ENCODE results near the gene PRAMEF11. TPM values are rescaled to one million over a fixed set of nuclear protein-coding genes. Genes with fewer than 3 reads are reported as not detected.

The PRAMEF11 gene
- total RNA-seq, 1 donor: not detected

GRCh38 chr1:12811409-12811784 is 19.8 kb downstream of the PRAMEF11 start:
- Histone ChIP-seq H2AFZ (ENCODE audit: low read length) (no peak overlapping the region), H3K4me3 (ENCODE audit: insufficient read depth, low read length) (no peak overlapping the region), H4K20me1 (ENCODE audit: insufficient read depth, low read length) (no peaks in the 10 kb centered on the region), H3K36me3 (ENCODE audit: insufficient read depth, low read length) (no peaks in the 10 kb centered on the region), H3K27me3 (ENCODE audit: insufficient read depth, low read length) (no peaks in the 10 kb centered on the region), H3K79me2 (ENCODE audit: insufficient read depth, low read length) (no peaks in the 10 kb centered on the region), H3K4me1 (ENCODE audit: insufficient read depth, low read length) (no peaks in the 10 kb centered on the region), H3K27ac (ENCODE audit: low read depth, low read length) (no peak overlapping the region), H3K9me3 (ENCODE audit: low read depth, low read length) (no peaks in the 10 kb centered on the region), H3K4me2 (ENCODE audit: insufficient read depth, low read length) (no peak overlapping the region)
- DNase-seq (ENCODE audit: insufficient read length, low spot score, missing footprints): no peak
- TF ChIP-seq CTCF (IDR thresholded peaks at IDR 0.05; ENCODE audit: extremely low read depth, low read depth, low read length): no peak

- Histone ChIP-seq H3K9me3 (ENCODE audit: low read depth, low read length) (no peaks in the 10 kb centered on the region), H3K27ac (ENCODE audit: low read depth, low read length) (no peak overlapping the region), H3K4me2 (ENCODE audit: insufficient read depth, low read length) (no peak overlapping the region), H3K79me2 (ENCODE audit: insufficient read depth, low read length) (no peaks in the 10 kb centered on the region), H2AFZ (ENCODE audit: low read length) (no peak overlapping the region), H3K27me3 (ENCODE audit: insufficient read depth, low read length) (no peaks in the 10 kb centered on the region), H3K4me1 (ENCODE audit: insufficient read depth, low read length) (no peaks in the 10 kb centered on the region), H4K20me1 (ENCODE audit: insufficient read depth, low read length) (no peaks in the 10 kb centered on the region), H3K36me3 (ENCODE audit: insufficient read depth, low read length) (no peaks in the 10 kb centered on the region), H3K4me3 (ENCODE audit: insufficient read depth, low read length) (no peak overlapping the region)
- no peak for TF ChIP-seq CTCF (IDR thresholded peaks at IDR 0.05; ENCODE audit: extremely low read depth, low read depth, low read length)
- DNase-seq (ENCODE audit: insufficient read length, low spot score, missing footprints): no peak
Observed at GRCh38 chr1:12810691-12811408, 20.4 kb downstream of the PRAMEF11 start.

DNA sequence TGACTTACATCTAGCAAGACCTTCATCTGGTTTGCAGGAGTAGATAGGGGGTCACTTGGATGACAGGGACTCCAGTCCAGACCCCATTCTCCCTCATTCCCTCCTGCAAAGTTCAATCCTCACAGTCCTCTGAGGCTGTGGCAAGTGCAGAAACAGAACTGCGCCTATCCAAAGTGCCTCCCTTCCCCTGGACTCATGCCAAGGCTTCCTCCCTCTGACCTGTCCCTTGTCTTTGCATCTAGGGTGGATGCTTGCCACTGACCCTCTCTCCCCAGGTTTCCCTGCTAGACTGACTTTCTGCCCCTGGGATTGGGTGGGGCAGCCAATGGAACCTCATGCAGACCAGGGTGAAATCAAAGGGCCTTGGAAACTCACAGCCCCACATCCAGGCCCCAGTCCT is 21.3 kb downstream of the PRAMEF11 start:
- Histone ChIP-seq H4K20me1 (ENCODE audit: insufficient read depth, low read length) (no peaks in the 10 kb centered on the region), H3K27me3 (ENCODE audit: insufficient read depth, low read length) (no peaks in the 10 kb centered on the region), H3K79me2 (ENCODE audit: insufficient read depth, low read length) (no peaks in the 10 kb centered on the region), H3K9me3 (ENCODE audit: low read depth, low read length) (no peaks in the 10 kb centered on the region), H3K27ac (ENCODE audit: low read depth, low read length) (no peak overlapping the region), H3K36me3 (ENCODE audit: insufficient read depth, low read length) (no peaks in the 10 kb centered on the region), H3K4me1 (ENCODE audit: insufficient read depth, low read length) (no peaks in the 10 kb centered on the region), H3K4me3 (ENCODE audit: insufficient read depth, low read length) (no peak overlapping the region), H2AFZ (ENCODE audit: low read length) (no peak overlapping the region), H3K4me2 (ENCODE audit: insufficient read depth, low read length) (no peak overlapping the region)
- no peak for DNase-seq (ENCODE audit: insufficient read length, low spot score, missing footprints)
- no peak for TF ChIP-seq CTCF (IDR thresholded peaks at IDR 0.05; ENCODE audit: extremely low read depth, low read depth, low read length)

- H3K27ac ChIP-seq (ENCODE audit: low read depth, low read length): no peak overlapping the region
- H2AFZ ChIP-seq (ENCODE audit: low read length): no peak overlapping the region
- no peaks in the 10 kb centered on the region for H3K4me1 ChIP-seq (ENCODE audit: insufficient read depth, low read length)
- H3K27me3 ChIP-seq (ENCODE audit: insufficient read depth, low read length): no peaks in the 10 kb centered on the region
- H3K79me2 ChIP-seq (ENCODE audit: insufficient read depth, low read length): no peaks in the 10 kb centered on the region
- no peak for TF ChIP-seq CTCF (IDR thresholded peaks at IDR 0.05; ENCODE audit: extremely low read depth, low read depth, low read length)
- no peaks in the 10 kb centered on the region for H3K9me3 ChIP-seq (ENCODE audit: low read depth, low read length)
- no peaks in the 10 kb centered on the region for H4K20me1 ChIP-seq (ENCODE audit: insufficient read depth, low read length)
- H3K4me3 ChIP-seq (ENCODE audit: insufficient read depth, low read length): no peak overlapping the region
- H3K4me2 ChIP-seq (ENCODE audit: insufficient read depth, low read length): no peak overlapping the region
- no peaks in the 10 kb centered on the region for H3K36me3 ChIP-seq (ENCODE audit: insufficient read depth, low read length)
- no peak for DNase-seq (ENCODE audit: insufficient read length, low spot score, missing footprints)
Observed at GRCh38 chr1:12799730-12800129, 31.5 kb downstream of the PRAMEF11 start.

All from osteoblast (primary cell).